ACHN (cell line): ENCODE data around the gene NAP1L5.

Source experiments
- DNase-seq: peaks from one replicate; pipeline ENCODE4 v3.0.0-alpha.2; 2015
- in situ Hi-C: cut with HindIII; loops from 2 replicates; pipeline ENCODE4 v1.10.0; 2017; ENCODE audit warnings: low sequenced_read_pairs, low pct_ligation_motif_present, low pct_unique_long_range_greater_than_20kb

Gene NAP1L5

GRCh38 chr4:88697588-88698329, at the start of gene NAP1L5:
NAP1L5 (minus strand) TSS chr4:88697829; CDS start chr4:88697754, 75 bp downstream.
- DNase-seq = no peak
- in situ Hi-C loops = no loop called here

- in situ Hi-C loops = no loop called here
- no peak for DNase-seq
These were observed 49.7 kb upstream of the NAP1L5 start for GRCh38 chr4:88747351-88747750.

- in situ Hi-C loops = no loop called here
- no peak for DNase-seq
These were observed 48.6 kb upstream of the NAP1L5 start for GRCh38 chr4:88746206-88746605.

GRCh38 chr4:88745581-88746163, 48.0 kb upstream of the NAP1L5 start:
- in situ Hi-C loops = no loop called here
- DNase-seq = no peak

- in situ Hi-C loops = no loop called here
These were observed 47.5 kb upstream of the NAP1L5 start for GRCh38 chr4:88745175-88745574.

GRCh38 chr4:88744609-88745008, 47.0 kb upstream of the NAP1L5 start:
- in situ Hi-C loops = no loop called here
- DNase-seq = no peak

More at GRCh38 chr4:88745175-88745574, 47.5 kb upstream of the NAP1L5 start:
- DNase-seq = no peak

GRCh38 chr4:88743696-88744095, 46.1 kb upstream of the NAP1L5 start:
- in situ Hi-C loops = no loop called here
- peak; percentile 51 for DNase-seq

GRCh38 chr4:88742561-88742960, 44.9 kb upstream of the NAP1L5 start:
- in situ Hi-C loops = no loop called here
- peak; percentile 7 for DNase-seq

- no peak for DNase-seq
- in situ Hi-C loops = no loop called here
These were observed 40.6 kb upstream of the NAP1L5 start for GRCh38 chr4:88738180-88738579.

- peak; percentile 70 for DNase-seq
These were observed 39.8 kb upstream of the NAP1L5 start for GRCh38 chr4:88737307-88737941.

GRCh38 chr4:88736264-88736663, 38.6 kb upstream of the NAP1L5 start:
- DNase-seq = no peak
- in situ Hi-C loops = no loop called here

More at GRCh38 chr4:88737307-88737941, 39.8 kb upstream of the NAP1L5 start:
- in situ Hi-C loops = no loop called here

GRCh38 chr4:88735564-88735963, 37.9 kb upstream of the NAP1L5 start:
- in situ Hi-C loops = no loop called here
- DNase-seq = no peak

- in situ Hi-C loops = no loop called here
- no peak for DNase-seq
These were observed 36.8 kb upstream of the NAP1L5 start for GRCh38 chr4:88734403-88734949.

- in situ Hi-C loops = no loop called here
These were observed 35.2 kb upstream of the NAP1L5 start for GRCh38 chr4:88732714-88733368.

GRCh38 chr4:88731381-88731780, 33.8 kb upstream of the NAP1L5 start:
- DNase-seq = no peak
- in situ Hi-C loops = no loop called here

More at GRCh38 chr4:88732714-88733368, 35.2 kb upstream of the NAP1L5 start:
- DNase-seq = no peak

GRCh38 chr4:88730811-88731210, 33.2 kb upstream of the NAP1L5 start:
- in situ Hi-C loops = no loop called here

GRCh38 chr4:88729146-88729760, 31.6 kb upstream of the NAP1L5 start:
- no peak for DNase-seq
- in situ Hi-C loops = no loop called here

More at GRCh38 chr4:88730811-88731210, 33.2 kb upstream of the NAP1L5 start:
- DNase-seq = no peak

GRCh38 chr4:88728146-88728545, 30.5 kb upstream of the NAP1L5 start:
- in situ Hi-C loops = no loop called here
- no peak for DNase-seq
